Measurements from ENCODE around the gene CST9. TPM values are rescaled to one million over a fixed set of nuclear protein-coding genes. Genes with fewer than 3 reads are reported as not detected.
A peak's percentile ranks its signal among the peaks of the same experiment; 100 is the strongest.

CST9 gene
- total RNA-seq, 6 experiments from 2014 or later = not detected

GRCh38 chr20:23640671-23641667, 35.3 kb upstream of the CST9 start:
- Mint-ChIP-seq H3K27me3 (ENCODE audit: insufficient read depth) (peaks cover 2% of the 10 kb centered on the region), H3K4me3 (no peak overlapping the region), H3K36me3 (ENCODE audit: low read depth) (no peaks in the 10 kb centered on the region), H3K9me3 (no peaks in the 10 kb centered on the region), H3K4me1 (ENCODE audit: low read depth) (peaks cover 32% of the 10 kb centered on the region), H3K27ac (no peak overlapping the region)
- TF ChIP-seq CTCF (IDR thresholded peaks at IDR 0.05) = no peak
- no peak for DNase-seq

- Mint-ChIP-seq H3K4me1 (ENCODE audit: low read depth) (peaks cover 40% of the 10 kb centered on the region), H3K4me3 (no peak overlapping the region), H3K27ac (no peak overlapping the region), H3K9me3 (no peaks in the 10 kb centered on the region), H3K36me3 (ENCODE audit: low read depth) (peaks cover 3% of the 10 kb centered on the region), H3K27me3 (ENCODE audit: insufficient read depth) (no peaks in the 10 kb centered on the region; the same call in 1 of the 2 replicates)
- no peak for DNase-seq
- TF ChIP-seq CTCF (IDR thresholded peaks at IDR 0.05) = no peak
Observed at GRCh38 chr20:23640018-23640601, 34.4 kb upstream of the CST9 start.

GRCh38 chr20:23639490-23639958, 33.8 kb upstream of the CST9 start:
- no peak overlapping the region for H3K27ac Mint-ChIP-seq
- no peaks in the 10 kb centered on the region for H3K9me3 Mint-ChIP-seq
- no peaks in the 10 kb centered on the region; the same call in 1 of the 2 replicates for H3K27me3 Mint-ChIP-seq (ENCODE audit: insufficient read depth)
- peaks cover 46% of the 10 kb centered on the region for H3K4me1 Mint-ChIP-seq (ENCODE audit: low read depth)
- H3K4me3 Mint-ChIP-seq = no peak overlapping the region
- TF ChIP-seq CTCF (IDR thresholded peaks at IDR 0.05) = no peak
- no peak for DNase-seq
- H3K36me3 Mint-ChIP-seq (ENCODE audit: low read depth) = peaks cover 9% of the 10 kb centered on the region

GRCh38 chr20:23638309-23638708, 32.6 kb upstream of the CST9 start:
- H3K4me3 Mint-ChIP-seq = no peak overlapping the region
- H3K27me3 Mint-ChIP-seq (ENCODE audit: insufficient read depth) = no peaks in the 10 kb centered on the region; the same call in 1 of the 2 replicates
- TF ChIP-seq CTCF (IDR thresholded peaks at IDR 0.05) = no peak
- H3K36me3 Mint-ChIP-seq (ENCODE audit: low read depth) = peaks cover 16% of the 10 kb centered on the region
- H3K4me1 Mint-ChIP-seq (ENCODE audit: low read depth) = peaks cover 40% of the 10 kb centered on the region
- no peak for DNase-seq
- no peak overlapping the region for H3K27ac Mint-ChIP-seq
- no peaks in the 10 kb centered on the region for H3K9me3 Mint-ChIP-seq

- no peaks in the 10 kb centered on the region for H3K9me3 Mint-ChIP-seq
- H3K27me3 Mint-ChIP-seq (ENCODE audit: insufficient read depth) = no peaks in the 10 kb centered on the region; the same call in 1 of the 2 replicates
- no peak for TF ChIP-seq CTCF (IDR thresholded peaks at IDR 0.05)
- H3K4me1 Mint-ChIP-seq (ENCODE audit: low read depth) = peaks cover 33% of the 10 kb centered on the region
- peak within 1 kb of the TSS; percentile 92 for H3K4me3 Mint-ChIP-seq
- peak; percentile 79 for DNase-seq
- H3K36me3 Mint-ChIP-seq (ENCODE audit: low read depth) = peaks cover 17% of the 10 kb centered on the region
- peak within 1 kb of the TSS; percentile 91 for H3K27ac Mint-ChIP-seq
Observed at GRCh38 chr20:23637282-23638221, 31.8 kb upstream of the CST9 start, which contains the start of gene CST3. TSS of gene CST3 (minus strand) at chr20:23637955. CDS start at chr20:23637862, 93 bp downstream.

Measured in HFFc6 (cell line).